ENCODE results near the gene PPP1R3C. TPM values are rescaled to one million over a fixed set of nuclear protein-coding genes. Genes with fewer than 3 reads are reported as not detected.

PPP1R3C gene
- total RNA-seq, 2 donors from 2014 or later: 10.6 to 20.5 TPM

- Histone ChIP-seq H3K27ac (no peak overlapping the region), H3K27me3 (replicated peaks; ENCODE audit: insufficient read depth) (no peaks in the 10 kb centered on the region), H3K4me1 (replicated peaks) (no peaks in the 10 kb centered on the region), H3K4me3 (no peak overlapping the region), H3K36me3 (no peaks in the 10 kb centered on the region), H3K9me3 (no peaks in the 10 kb centered on the region)
- WGBS: 80% methylated on average over 5 of the region's 5 CpGs
- no peak for DNase-seq (ENCODE audit: low spot score)
- intact Hi-C loops (cut with DNase I): loop anchor here (5.0 to 10.0 kb wide), 5 partner anchors 42 to 281 kb away; partner anchors contain the start of genes HECTD2 and TNKS2
- no peak for TF ChIP-seq POLR2A (IDR thresholded peaks at IDR 0.05)
- no peak for TF ChIP-seq CTCF (IDR thresholded peaks at IDR 0.05)
- no peak for TF ChIP-seq POLR2AphosphoS5 (IDR thresholded peaks at IDR 0.05)
Observed at GRCh38 chr10:91634246-91634645, 1.4 kb upstream of the PPP1R3C start.

GRCh38 chr10:91630625-91631024, 2.2 kb downstream of the PPP1R3C start:
- no peak overlapping the region for H3K4me3 ChIP-seq
- TF ChIP-seq CTCF (IDR thresholded peaks at IDR 0.05) (no peak), POLR2AphosphoS5 (IDR thresholded peaks at IDR 0.05) (no peak), POLR2A (IDR thresholded peaks at IDR 0.05) (no peak)
- H3K27me3 ChIP-seq (replicated peaks; ENCODE audit: insufficient read depth): no peaks in the 10 kb centered on the region
- H3K36me3 ChIP-seq: no peaks in the 10 kb centered on the region
- WGBS: 87% methylated on average over 10 of the region's 10 CpGs
- intact Hi-C loops (cut with DNase I): loop anchor here (5.0 to 10.0 kb wide), 5 partner anchors 38 to 284 kb away; partner anchors contain the start of genes HECTD2 and TNKS2
- no peaks in the 10 kb centered on the region for H3K9me3 ChIP-seq
- H3K4me1 ChIP-seq (replicated peaks): no peaks in the 10 kb centered on the region
- H3K27ac ChIP-seq: no peak overlapping the region
- DNase-seq (ENCODE audit: low spot score): no peak

- no peaks in the 10 kb centered on the region for H3K27me3 ChIP-seq (replicated peaks; ENCODE audit: insufficient read depth)
- H3K4me1 ChIP-seq (replicated peaks): no peaks in the 10 kb centered on the region
- no peaks in the 10 kb centered on the region for H3K9me3 ChIP-seq
- intact Hi-C loops (cut with DNase I): loop anchor here (5.0 to 10.0 kb wide), 5 partner anchors 38 to 285 kb away; partner anchors contain the start of genes HECTD2 and TNKS2
- no peak for DNase-seq (ENCODE audit: low spot score)
- H3K36me3 ChIP-seq: no peaks in the 10 kb centered on the region
- 88% methylated on average over 11 of the region's 11 CpGs for WGBS
- no peak overlapping the region for H3K27ac ChIP-seq
- TF ChIP-seq POLR2AphosphoS5 (IDR thresholded peaks at IDR 0.05) (no peak), CTCF (IDR thresholded peaks at IDR 0.05) (no peak), POLR2A (IDR thresholded peaks at IDR 0.05) (no peak)
- no peak overlapping the region for H3K4me3 ChIP-seq
Observed at GRCh38 chr10:91629715-91630549, 2.9 kb downstream of the PPP1R3C start.

GRCh38 chr10:91628383-91628782, 4.5 kb downstream of the PPP1R3C start:
- Histone ChIP-seq H3K27me3 (replicated peaks; ENCODE audit: insufficient read depth) (no peaks in the 10 kb centered on the region), H3K36me3 (no peaks in the 10 kb centered on the region), H3K4me3 (no peak overlapping the region), H3K9me3 (no peaks in the 10 kb centered on the region), H3K27ac (no peak overlapping the region), H3K4me1 (replicated peaks) (no peaks in the 10 kb centered on the region)
- WGBS: 51% methylated on average over 1 of the region's 1 CpG
- intact Hi-C loops (cut with DNase I): no loop called here
- no peak for DNase-seq (ENCODE audit: low spot score)
- no peak for TF ChIP-seq POLR2A (IDR thresholded peaks at IDR 0.05)

GRCh38 chr10:91627344-91628102, 5.3 kb downstream of the PPP1R3C start:
- no peak overlapping the region for H3K27ac ChIP-seq
- H3K4me1 ChIP-seq (replicated peaks): no peaks in the 10 kb centered on the region
- DNase-seq (ENCODE audit: low spot score): no peak
- H3K4me3 ChIP-seq: no peak overlapping the region
- intact Hi-C loops (cut with DNase I): no loop called here
- H3K9me3 ChIP-seq: no peaks in the 10 kb centered on the region
- 49% methylated on average over 7 of the region's 7 CpGs for WGBS
- H3K36me3 ChIP-seq: no peaks in the 10 kb centered on the region
- no peak for TF ChIP-seq POLR2AphosphoS5 (IDR thresholded peaks at IDR 0.05)
- no peak for TF ChIP-seq CTCF (IDR thresholded peaks at IDR 0.05)
- no peak for TF ChIP-seq POLR2A (IDR thresholded peaks at IDR 0.05)
- H3K27me3 ChIP-seq (replicated peaks; ENCODE audit: insufficient read depth): no peaks in the 10 kb centered on the region
